T-helper 9 cell (primary cell): ENCODE results near the gene NUP153.

Experiments used
- DNase-seq: peaks from one replicate; pipeline ENCODE4 v3.0.0-alpha.2; 2020

The NUP153 gene

GRCh38 chr6:17656644-17657043 is 50.1 kb downstream of the NUP153 start:
- no peak for DNase-seq

- DNase-seq = no peak
Measured at GRCh38 chr6:17656092-17656491, 50.6 kb downstream of the NUP153 start.

- no peak for DNase-seq
Measured at GRCh38 chr6:17653198-17653882, 53.4 kb downstream of the NUP153 start.

GRCh38 chr6:17650656-17651309 is 55.9 kb downstream of the NUP153 start:
- DNase-seq = no peak

- DNase-seq = no peak
Measured at GRCh38 chr6:17648745-17649144, 58.0 kb downstream of the NUP153 start.

GRCh38 chr6:17640477-17640917 is 66.2 kb downstream of the NUP153 start:
- DNase-seq = no peak

- no peak for DNase-seq
Measured at GRCh38 chr6:17638212-17638715, 68.5 kb downstream of the NUP153 start.

GRCh38 chr6:17635568-17635967 is 71.2 kb downstream of the NUP153 start:
- DNase-seq = no peak

- DNase-seq = no peak
Measured at GRCh38 chr6:17633465-17634188, 73.1 kb downstream of the NUP153 start.

GRCh38 chr6:17632934-17633333 is 73.8 kb downstream of the NUP153 start:
- DNase-seq = no peak

- no peak for DNase-seq
Measured at GRCh38 chr6:17630511-17631073, 76.1 kb downstream of the NUP153 start.

GRCh38 chr6:17629824-17630510 is 76.8 kb downstream of the NUP153 start:
- no peak for DNase-seq

GRCh38 chr6:17628873-17629272 is 77.9 kb downstream of the NUP153 start:
- DNase-seq = no peak

GRCh38 chr6:17624396-17624795 is 82.3 kb downstream of the NUP153 start:
- DNase-seq = no peak

- no peak for DNase-seq
Measured at GRCh38 chr6:17622144-17622543, 84.6 kb downstream of the NUP153 start.

- DNase-seq = no peak
Measured at GRCh38 chr6:17621003-17621402, 85.7 kb downstream of the NUP153 start.

- no peak for DNase-seq
Measured at GRCh38 chr6:17615794-17616193, 90.9 kb downstream of the NUP153 start.

GRCh38 chr6:17612048-17612447 is 94.7 kb downstream of the NUP153 start:
- DNase-seq = no peak

GRCh38 chr6:17610835-17611234 is 95.9 kb downstream of the NUP153 start:
- DNase-seq = no peak

GRCh38 chr6:17606606-17607005 is 100.1 kb downstream of the NUP153 start:
- no peak for DNase-seq

GRCh38 chr6:17602888-17603287 is 103.8 kb downstream of the NUP153 start:
- no peak for DNase-seq

GRCh38 chr6:17601386-17601703 is 105.4 kb downstream of the NUP153 start:
- DNase-seq = no peak
